HS-5 (cell line): ENCODE results near the gene SORCS2.
"Not testable (repeated sequence)": the region's sequence is repeated elsewhere in the genome, so short reads cannot be mapped to it uniquely, and the experiment has no call there.

Experiments
- DNase-seq: peaks from one replicate; pipeline ENCODE4 v3.0.0-alpha.2; 2012; ENCODE audit warnings: low read depth

Gene SORCS2

GRCh38 chr4:7450775-7451433 is 258.6 kb downstream of the SORCS2 start:
- no peak for DNase-seq

DNA sequence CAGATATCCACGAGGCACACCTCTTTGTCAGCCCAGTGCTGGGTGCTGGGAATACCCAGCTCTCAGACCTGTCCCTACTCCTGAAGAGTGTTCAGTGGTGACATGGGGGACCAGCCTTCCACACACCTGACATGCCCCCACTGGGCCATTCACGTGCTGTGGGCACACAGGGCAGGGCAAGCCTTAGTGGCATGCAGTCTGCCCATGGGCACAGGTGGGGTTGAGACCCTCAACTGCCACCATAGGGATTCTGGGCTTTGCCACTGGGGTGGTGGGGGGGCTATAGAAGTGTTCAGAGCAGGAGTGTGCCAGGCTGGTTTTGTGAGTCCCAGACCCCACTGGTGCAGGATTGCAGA is 259.1 kb downstream of the SORCS2 start:
- no peak for DNase-seq

DNA sequence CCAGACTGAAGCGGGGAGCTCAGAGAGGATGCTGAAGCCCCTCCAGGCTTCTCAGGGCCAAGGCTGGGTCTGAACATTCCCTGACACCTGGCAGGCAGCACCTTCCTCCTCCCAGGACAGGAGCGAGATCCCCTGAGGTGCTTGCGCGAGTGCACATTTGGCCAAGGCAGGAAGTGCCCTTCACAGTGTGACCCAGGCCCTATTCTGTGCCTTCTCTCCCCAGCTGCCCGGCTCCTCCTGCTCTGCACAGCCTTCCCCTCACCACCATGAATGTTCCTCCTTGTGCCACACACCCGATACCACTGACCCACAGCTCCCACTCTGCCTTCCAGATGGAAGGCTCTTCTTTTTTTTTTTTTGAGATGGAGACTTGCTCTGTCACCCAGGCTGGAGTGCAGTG is 259.5 kb downstream of the SORCS2 start:
- DNase-seq, result no peak

DNA sequence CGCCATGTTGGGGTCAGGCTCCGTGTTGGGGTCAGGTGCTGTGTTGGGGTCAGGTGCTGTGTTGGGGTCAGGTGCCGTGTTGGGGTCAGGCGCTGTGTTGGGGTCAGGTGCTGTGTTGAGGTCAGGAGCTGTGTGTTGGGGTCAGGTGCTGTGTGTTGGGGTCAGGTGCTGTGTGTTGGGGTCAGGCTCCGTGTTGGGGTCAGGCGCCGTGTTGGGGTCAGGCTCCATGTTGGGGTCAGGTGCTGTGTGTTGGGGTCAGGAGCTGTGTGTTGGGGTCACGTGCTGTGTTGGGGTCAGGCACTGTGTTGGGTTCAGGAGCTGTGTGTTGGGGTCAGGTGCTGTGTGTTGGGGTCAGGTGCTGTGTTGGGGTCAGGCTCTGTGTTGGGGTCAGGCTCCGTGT is 260.5 kb downstream of the SORCS2 start:
- DNase-seq, result not testable (repeated sequence)

DNA sequence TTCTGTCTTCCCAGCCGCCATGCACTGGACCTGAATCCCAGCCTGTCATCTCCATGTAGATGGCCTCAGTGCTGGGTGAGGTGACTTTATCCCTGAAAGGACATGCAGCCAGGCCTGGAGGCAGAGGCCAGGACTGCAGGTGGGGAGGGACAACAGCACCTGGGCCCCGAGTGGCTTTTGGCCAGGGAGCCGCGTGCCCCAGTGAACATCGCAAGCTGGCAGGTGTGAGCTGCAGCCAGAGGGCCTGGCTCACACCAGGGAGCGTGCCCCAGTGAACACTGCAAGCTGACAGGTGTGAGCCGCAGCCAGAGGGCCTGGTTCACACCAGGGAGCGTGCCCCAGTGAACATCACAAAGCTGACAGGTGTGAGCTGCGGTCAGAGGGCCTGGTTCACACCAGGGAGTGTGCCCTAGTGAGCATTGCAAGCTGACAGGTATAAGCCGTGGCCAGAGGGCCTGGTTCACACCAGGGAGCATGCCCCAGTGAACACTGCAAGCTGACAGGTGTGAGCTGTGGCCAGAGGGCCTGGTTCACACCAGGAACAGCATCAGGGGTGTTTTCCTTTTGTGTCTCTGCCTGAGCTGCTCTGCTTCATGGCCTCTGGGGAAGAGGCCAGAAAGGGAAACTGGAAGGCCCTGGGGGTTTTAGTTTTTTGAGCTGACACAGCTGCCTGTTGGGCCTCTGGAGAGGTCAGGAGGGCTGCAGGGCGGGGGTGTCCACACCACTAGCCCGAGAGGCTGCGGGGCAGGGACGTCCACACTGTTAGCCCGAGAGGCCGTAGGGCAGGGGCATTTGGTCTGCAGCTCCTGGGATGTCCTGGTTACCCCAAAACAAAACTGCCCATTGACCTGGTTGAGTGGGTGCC is 265.1 kb downstream of the SORCS2 start:
- no peak for DNase-seq

DNA sequence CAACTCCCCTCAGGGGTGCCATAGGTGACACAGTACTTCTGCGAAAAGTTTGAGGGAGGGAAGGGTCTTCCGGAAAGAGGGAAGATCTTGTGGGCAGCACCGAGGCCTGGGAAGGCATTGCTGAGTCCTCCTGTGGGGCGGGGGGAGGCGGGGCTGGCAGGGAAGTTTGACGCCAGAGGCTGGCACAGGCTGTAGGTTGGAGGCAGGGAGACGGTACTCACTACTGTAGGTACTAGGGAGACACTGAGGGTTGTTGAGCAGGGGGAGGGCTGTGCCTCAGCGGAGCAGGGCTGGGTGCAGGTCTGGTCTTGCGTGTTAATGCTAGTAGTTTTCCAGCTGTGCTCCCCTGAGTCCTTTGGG is 265.7 kb downstream of the SORCS2 start:
- no peak for DNase-seq

- no peak for DNase-seq
Measured at GRCh38 chr4:7458477-7458876, 266.1 kb downstream of the SORCS2 start.

GRCh38 chr4:7459471-7459870 is 267.1 kb downstream of the SORCS2 start:
- DNase-seq, result no peak

DNA sequence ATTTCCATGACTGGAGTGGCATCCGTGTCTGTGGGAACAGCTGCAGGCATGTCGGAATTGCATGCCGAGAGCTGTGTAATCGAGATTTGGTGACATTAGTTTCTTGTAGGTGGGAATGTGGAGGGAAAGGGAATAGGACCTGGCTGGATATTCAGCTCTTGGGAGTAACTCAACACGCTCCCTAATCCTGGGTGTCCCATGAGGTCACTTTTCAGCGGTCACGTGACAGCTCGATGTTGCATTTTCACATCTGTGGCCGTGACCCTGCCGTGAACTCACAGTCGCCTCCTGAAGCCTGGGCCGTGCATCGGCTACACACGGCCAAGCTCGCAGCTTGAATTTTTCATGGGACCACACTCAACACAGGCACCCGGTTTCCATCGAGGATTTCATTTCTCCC is 268.2 kb downstream of the SORCS2 start:
- DNase-seq, result no peak

GRCh38 chr4:7461230-7461629 is 268.9 kb downstream of the SORCS2 start:
- DNase-seq, result no peak

- no peak for DNase-seq
Measured at GRCh38 chr4:7462509-7462971, 270.2 kb downstream of the SORCS2 start.

DNA sequence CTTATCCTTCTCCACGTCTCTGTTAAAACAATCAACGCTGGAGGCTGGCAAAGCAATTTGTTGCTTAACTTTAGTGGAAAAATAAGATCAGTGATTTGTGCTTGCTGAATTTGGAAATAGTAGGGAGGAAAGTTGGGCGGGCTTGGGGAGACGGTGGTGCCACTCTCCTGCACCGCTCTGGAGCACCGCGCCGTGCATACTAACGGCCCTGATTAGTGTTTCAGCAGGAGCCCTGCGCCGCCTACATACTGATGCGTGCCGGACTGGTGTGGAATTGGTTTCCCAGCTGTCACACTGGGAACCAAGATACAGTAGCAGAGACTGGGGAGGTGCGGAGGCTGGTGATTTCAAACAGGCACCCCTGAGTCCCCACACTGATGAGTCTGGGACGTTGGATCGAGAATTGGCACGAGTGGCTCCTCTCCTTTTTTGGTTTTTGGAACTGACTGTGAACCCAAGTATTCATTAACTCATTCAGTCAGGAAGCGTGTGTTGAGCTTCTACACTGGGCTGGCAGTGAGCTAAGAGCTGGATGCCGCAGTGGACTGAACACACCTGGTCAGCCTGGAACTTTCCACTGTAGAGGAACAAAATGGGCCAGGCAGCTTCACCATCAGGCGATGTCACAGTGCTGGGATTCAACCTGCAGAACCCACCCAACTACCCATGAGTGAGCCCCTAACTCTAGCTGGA is 271.4 kb downstream of the SORCS2 start:
- DNase-seq, result no peak

DNA sequence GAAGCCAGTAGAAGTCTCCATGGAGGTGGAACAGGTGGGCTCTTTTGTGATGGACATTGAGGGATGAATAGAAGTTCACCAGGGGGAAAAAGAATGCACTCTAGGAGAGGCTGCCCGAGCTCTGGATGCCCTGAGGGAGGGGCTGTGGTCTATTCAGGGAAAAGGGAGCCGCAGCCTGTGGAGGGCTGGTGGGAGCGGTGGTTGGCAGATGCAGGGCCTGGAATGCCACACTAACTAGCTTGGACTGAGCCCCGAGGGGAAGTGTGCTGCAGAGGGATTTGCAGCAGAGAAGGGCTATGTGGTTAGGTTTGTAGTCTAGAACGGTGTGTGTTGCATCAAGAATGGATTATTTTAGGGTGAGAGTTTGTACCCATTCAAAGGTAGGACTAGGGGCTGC is 271.9 kb downstream of the SORCS2 start:
- DNase-seq, result no peak

GRCh38 chr4:7465017-7465416 is 272.7 kb downstream of the SORCS2 start:
- no peak for DNase-seq

DNA sequence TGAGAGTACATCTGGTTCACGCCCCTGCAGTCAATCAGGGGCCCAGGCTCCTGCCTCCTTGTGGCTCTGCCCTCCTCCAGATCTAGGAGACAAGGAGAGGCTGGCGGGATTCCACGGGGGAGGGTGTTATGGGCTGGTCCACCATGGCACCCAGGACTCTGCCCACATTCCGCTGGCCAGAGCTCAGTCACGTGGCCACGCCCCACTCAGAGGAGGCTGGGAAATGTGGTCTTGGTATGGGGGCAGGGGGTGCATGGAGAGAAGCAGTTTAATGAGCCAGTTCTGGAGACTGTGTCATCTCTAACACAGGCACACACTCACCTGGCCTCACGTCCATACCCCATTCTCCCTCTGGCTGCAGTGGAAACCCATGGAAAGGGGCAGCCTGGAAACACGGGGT is 273.9 kb downstream of the SORCS2 start:
- no peak for DNase-seq

- DNase-seq, result no peak
Measured at GRCh38 chr4:7466904-7467303, 274.6 kb downstream of the SORCS2 start.

DNA sequence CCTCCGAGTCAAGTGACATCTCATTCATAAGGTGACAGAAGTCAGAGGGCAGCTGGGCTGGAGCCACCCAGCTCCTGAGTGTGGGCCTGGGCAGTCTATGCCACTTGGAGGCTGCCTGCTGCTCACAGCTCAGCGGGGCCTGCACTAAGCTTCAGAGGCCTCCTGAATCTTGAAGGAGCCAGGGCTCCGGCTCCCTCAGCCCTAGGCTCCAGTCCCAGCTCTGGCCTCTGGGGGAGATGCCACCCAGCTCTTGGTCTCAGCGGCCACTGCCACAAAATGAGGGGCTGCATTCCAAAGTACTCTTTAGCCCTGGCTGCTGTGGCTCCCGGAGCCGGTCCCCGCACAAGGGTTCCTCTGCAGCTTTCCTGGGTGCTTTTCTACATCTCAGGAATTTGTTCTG is 275.1 kb downstream of the SORCS2 start:
- no peak for DNase-seq

- DNase-seq, result no peak
Measured at GRCh38 chr4:7469023-7469422, 276.7 kb downstream of the SORCS2 start.

- DNase-seq, result no peak
Measured at GRCh38 chr4:7470111-7470510, 277.8 kb downstream of the SORCS2 start.

GRCh38 chr4:7470522-7471128 is 278.3 kb downstream of the SORCS2 start:
- no peak for DNase-seq

DNA sequence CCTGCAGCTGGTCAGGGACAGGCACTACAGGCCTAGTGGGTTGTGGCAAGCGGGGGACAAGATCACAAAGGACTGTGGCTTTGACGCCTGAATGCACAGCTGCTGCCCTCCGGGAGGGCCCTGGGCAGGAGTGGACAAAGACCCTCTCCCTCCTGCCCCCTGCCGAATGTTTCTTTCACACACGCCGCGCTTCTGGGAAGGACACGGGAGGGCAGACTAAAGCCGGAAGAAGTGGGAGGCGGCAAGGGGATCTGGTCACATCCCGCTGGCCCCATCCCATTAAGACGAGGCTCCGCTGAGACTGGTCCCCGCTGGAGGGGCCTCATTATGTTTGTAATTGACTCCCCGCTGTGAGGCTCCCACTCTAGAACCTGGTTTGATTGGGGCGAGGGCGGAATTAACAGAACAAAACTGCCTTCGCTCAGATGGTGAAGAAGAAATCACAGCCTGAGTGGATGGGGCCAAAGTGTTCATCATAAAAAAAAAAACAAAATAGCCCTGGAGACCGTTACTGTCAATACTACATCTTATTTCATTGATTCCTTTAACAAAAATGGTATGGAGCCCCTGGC is 280.2 kb downstream of the SORCS2 start:
- no peak for DNase-seq

DNA sequence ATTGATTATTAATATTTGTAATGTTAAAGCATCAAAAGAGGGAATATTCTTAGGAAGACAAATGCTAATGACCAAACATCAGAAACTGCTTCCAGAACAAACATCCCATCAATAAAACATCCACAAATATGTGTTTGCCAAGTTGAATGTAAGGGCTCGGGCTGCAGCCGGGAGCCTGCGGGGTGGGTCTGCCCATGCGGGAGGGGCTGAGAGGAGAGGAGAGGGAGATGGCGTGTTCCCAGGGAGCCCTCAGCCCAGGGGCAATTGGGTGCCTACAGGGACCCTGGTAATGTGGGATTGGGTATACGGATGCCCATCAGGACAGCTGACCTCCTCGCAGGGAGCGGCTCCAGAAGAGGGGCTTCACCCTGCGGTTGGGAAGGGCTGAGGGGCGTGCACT is 280.7 kb downstream of the SORCS2 start:
- no peak for DNase-seq
